HFF-Myc (cell line): Measurements from ENCODE around the gene C14orf180.

ENCODE experiments used
- DNase-seq: peaks from one replicate; pipeline ENCODE4 v3.0.0-alpha.2; 2011; ENCODE audit warnings: low read depth; ENCODE audit errors: extremely low read depth
- H3K4me3 ChIP-seq: replicated peaks from 2 replicates; pipeline ENCODE4 v1.5.1; 2011; ENCODE audit warnings: low read depth, mild to moderate bottlenecking, control low read depth, low read length
- CTCF ChIP-seq: IDR thresholded peaks from 2 replicates; pipeline ENCODE4 v1.5.1; 2012; ENCODE audit warnings: mild to moderate bottlenecking, low read depth, low read length, control low read depth; ENCODE audit errors: missing control alignments

Gene C14orf180

DNA sequence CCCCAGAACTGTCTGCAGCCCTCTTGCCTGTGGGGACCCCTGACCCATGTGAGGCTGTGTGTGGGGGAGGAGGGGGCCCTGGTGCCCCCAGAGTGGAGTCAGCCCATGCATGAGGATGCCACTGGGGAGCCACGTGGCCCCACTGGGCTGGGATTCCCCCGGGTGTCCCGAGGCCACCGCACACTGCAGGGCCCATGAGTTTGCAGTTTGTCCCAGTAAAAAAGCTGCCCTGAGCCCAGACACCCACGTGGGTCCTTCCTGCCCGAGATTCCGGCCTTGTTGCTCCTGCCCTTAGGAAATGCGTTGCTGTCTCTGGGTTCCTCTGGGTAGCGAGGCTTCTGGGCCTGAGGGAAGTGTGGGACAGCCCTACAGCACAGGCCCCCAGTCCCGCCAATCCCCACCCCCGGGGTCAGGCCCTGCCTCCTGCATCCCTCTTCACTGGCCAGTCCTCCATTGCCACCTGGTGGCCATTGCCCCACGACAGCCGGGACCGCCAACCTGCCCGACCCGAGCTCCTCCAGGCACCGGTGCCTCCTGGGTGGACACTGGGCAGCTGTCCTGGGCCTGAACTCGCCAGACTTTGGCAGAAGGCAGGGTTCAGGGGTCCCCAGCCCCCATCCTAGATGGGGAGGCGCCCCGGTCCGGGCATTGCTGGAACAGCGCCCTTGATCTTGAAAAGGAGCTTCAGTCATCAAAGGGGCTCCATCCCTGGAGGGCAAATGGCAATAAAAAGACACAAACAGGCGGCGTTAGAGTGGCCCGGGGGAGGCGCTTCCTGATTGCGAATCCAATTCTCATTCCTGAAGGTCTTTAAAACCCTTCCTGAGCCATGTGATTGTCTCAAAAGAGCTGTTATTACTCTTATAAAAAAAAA lies 15.6 kb upstream of the C14orf180 start:
- H3K4me3 ChIP-seq, result no peak overlapping the region
- peak; percentile 85 for TF ChIP-seq CTCF
- peak; percentile 7 for DNase-seq

DNA sequence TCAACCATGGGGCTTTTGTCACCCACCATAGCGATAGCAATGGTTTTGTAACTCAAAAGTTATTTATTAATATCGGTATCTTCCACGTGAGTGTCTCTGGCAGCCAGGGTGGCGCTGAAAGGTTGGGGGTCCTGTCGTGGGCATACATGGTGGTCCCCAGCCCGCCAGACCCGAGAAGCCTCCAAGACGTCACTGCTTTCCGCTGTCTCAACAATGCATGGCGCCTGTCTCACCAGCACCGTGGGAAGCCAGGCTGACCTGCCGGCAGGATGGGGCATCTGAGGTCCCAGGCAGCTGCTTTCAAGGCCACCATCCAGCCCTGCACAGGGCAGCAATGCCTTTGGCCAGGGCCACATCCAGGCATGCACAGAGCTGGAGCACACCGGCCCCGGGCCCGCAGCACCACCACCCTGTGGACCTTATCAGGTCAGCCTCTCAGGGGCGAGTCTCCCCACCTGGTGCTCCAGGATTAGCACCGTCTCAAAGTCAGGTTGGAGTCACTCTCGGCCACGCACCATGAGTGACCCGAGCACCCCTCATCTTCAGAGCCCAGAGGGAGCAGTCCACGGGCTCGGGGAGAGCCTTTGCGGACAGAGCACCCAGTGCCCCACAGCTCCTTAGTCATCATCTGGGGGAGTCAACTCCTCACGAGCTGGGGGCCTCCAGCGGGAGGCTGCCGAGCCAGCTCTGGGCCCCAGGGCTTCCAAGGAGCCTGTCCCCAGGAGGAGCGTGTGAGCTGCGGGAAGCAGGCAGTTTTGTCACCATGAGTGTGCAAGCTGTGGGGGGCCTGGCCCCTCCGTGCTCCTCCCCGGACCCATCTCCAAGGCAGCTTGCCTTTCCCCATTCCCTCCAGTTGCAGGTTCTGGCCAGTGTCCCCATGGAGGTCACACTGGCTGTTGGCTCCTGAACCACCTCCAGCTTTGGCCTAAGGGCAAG lies 14.6 kb upstream of the C14orf180 start:
- no peak overlapping the region for H3K4me3 ChIP-seq
- no peak for DNase-seq

GRCh38 chr14:104567141-104567956 lies 12.2 kb upstream of the C14orf180 start:
- DNase-seq, result no peak
- H3K4me3 ChIP-seq, result no peak overlapping the region
- no peak for TF ChIP-seq CTCF

More for the DNA sequence above, 14.6 kb upstream of the C14orf180 start:
- no peak for TF ChIP-seq CTCF

- TF ChIP-seq CTCF, result no peak
- DNase-seq, result no peak
- H3K4me3 ChIP-seq, result no peak overlapping the region
Measured at GRCh38 chr14:104567957-104568225, 11.7 kb upstream of the C14orf180 start.

DNA sequence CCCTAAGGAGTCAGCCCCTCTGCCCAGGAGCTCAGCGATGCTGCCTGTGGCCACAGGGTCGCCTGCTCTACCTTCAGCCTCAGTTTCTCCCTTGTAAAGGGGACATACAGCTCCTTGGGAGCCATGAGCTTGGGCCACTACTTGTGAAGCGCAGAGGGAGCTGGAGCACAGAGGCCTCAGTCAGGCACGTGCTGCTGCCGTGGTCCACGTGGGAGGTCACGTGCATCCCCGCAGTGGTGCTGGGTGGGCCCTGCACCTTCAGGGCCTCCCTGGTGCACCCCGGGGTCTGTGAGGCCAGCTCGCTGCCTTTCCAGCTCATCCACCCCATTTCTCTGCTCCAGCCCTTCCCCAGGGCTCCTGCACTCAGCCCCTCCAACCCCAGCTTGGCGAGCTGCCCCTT lies 10.9 kb upstream of the C14orf180 start:
- TF ChIP-seq CTCF, result no peak
- no peak overlapping the region for H3K4me3 ChIP-seq
- no peak for DNase-seq

GRCh38 chr14:104569435-104569834 lies 10.1 kb upstream of the C14orf180 start:
- no peak for TF ChIP-seq CTCF
- DNase-seq, result no peak
- no peak overlapping the region for H3K4me3 ChIP-seq
